ENCODE results near the gene GRIK4.

GRIK4 gene

DNA sequence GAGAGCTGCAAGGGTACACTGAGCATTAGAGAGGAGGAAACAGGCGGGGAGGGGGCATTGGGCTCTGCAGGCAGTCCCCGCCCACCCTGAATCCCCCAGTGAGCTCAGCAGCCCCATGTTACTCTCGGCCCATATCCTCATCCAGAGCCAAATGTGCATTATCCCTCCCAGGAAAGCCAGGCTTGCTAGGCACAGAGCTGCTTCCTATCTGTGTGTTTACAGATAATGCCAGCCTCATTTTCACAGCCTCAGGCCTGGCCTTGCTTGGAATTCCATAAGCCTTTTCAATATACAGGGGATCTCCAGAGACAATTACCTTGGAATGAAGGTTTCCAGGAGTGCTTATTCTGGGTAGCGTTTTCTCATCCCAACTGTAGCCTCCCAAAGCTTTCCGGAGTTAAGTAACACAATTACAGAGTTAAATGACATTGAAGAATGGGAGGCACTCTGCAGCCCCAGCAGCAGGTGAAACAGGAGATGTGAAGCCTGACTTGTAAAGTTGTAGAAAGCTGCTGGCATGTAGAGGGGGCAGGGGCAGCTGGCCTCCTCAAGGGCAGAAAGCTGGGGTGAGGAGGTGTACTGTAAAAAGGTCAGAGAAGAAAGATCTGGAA lies 420.9 kb downstream of the GRIK4 start:
- Histone ChIP-seq H3K4me1 (ENCODE audit: insufficient read depth, low read length, poor library complexity, severe bottlenecking) (no peaks in the 10 kb centered on the region), H3K27me3 (ENCODE audit: insufficient read depth, low read length, poor library complexity, severe bottlenecking) (no peaks in the 10 kb centered on the region), H3F3A (ENCODE audit: low read depth) (no peaks in the 10 kb centered on the region), H3K36me3 (ENCODE audit: insufficient read depth, low read length) (no peaks in the 10 kb centered on the region), H3K9me3 (ENCODE audit: insufficient read depth, low read depth, low read length) (no peaks in the 10 kb centered on the region), H3K9me2 (replicated peaks; ENCODE audit: low read depth, low read length) (no peaks in the 10 kb centered on the region), H3K4me2 (ENCODE audit: low read depth, low read length, poor library complexity, severe bottlenecking) (no peak overlapping the region), H3K4me3 (ENCODE audit: low read length, poor library complexity, severe bottlenecking) (no peak overlapping the region), H2AFZ (ENCODE audit: low read length) (no peak overlapping the region), H4K20me1 (ENCODE audit: insufficient read depth, low read length, poor library complexity, severe bottlenecking) (no peaks in the 10 kb centered on the region), H3K9ac (ENCODE audit: low read depth, low read length, poor library complexity, severe bottlenecking) (no peak overlapping the region), H3K79me2 (ENCODE audit: insufficient read depth, low read length) (no peaks in the 10 kb centered on the region)
- TF ChIP-seq, protein P1, sequence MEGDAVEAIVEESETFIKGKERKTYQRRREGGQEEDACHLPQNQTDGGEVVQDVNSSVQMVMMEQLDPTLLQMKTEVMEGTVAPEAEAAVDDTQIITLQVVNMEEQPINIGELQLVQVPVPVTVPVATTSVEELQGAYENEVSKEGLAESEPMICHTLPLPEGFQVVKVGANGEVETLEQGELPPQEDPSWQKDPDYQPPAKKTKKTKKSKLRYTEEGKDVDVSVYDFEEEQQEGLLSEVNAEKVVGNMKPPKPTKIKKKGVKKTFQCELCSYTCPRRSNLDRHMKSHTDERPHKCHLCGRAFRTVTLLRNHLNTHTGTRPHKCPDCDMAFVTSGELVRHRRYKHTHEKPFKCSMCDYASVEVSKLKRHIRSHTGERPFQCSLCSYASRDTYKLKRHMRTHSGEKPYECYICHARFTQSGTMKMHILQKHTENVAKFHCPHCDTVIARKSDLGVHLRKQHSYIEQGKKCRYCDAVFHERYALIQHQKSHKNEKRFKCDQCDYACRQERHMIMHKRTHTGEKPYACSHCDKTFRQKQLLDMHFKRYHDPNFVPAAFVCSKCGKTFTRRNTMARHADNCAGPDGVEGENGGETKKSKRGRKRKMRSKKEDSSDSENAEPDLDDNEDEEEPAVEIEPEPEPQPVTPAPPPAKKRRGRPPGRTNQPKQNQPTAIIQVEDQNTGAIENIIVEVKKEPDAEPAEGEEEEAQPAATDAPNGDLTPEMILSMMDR (conservative IDR thresholded peaks at IDR 0.05; ENCODE audit: low read length), result no peak
- no peak for TF ChIP-seq EZH2phosphoT487 (IDR thresholded peaks at IDR 0.05; ENCODE audit: borderline replicate concordance)

DNA sequence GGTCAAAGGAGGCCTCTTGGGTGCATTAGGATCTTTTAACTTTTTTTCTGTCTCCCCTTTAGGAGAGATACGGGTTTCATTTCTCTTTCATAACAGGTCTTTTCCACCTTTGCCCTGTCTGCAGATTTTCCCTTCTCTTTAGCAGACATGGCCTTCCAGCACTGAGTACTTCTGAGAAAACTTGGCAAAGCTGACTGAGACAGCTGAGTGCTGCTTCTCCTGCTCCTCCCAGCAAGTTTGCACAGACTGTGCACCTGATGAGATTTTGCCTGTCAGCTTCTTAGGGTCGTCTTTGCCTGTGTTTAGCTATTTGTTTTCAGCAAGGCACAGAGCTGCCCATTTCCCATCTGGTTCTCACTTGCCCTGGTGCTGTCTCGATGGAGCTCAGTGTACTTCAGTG lies 424.8 kb downstream of the GRIK4 start:
- Histone ChIP-seq H3K79me2 (ENCODE audit: insufficient read depth, low read length) (no peaks in the 10 kb centered on the region), H3K9me3 (ENCODE audit: insufficient read depth, low read depth, low read length) (no peaks in the 10 kb centered on the region), H3K4me3 (ENCODE audit: low read length, poor library complexity, severe bottlenecking) (no peak overlapping the region), H3K9me2 (replicated peaks; ENCODE audit: low read depth, low read length) (no peaks in the 10 kb centered on the region), H3K27me3 (ENCODE audit: insufficient read depth, low read length, poor library complexity, severe bottlenecking) (peaks cover 7% of the 10 kb centered on the region), H3K4me1 (ENCODE audit: insufficient read depth, low read length, poor library complexity, severe bottlenecking) (no peaks in the 10 kb centered on the region), H3F3A (ENCODE audit: low read depth) (no peaks in the 10 kb centered on the region), H3K9ac (ENCODE audit: low read depth, low read length, poor library complexity, severe bottlenecking) (no peak overlapping the region), H3K36me3 (ENCODE audit: insufficient read depth, low read length) (no peaks in the 10 kb centered on the region), H2AFZ (ENCODE audit: low read length) (no peak overlapping the region), H4K20me1 (ENCODE audit: insufficient read depth, low read length, poor library complexity, severe bottlenecking) (no peaks in the 10 kb centered on the region), H3K4me2 (ENCODE audit: low read depth, low read length, poor library complexity, severe bottlenecking) (no peak overlapping the region)
- TF ChIP-seq, protein P1 (conservative IDR thresholded peaks at IDR 0.05; ENCODE audit: low read length), result no peak
- no peak for TF ChIP-seq EZH2phosphoT487 (IDR thresholded peaks at IDR 0.05; ENCODE audit: borderline replicate concordance)

DNA sequence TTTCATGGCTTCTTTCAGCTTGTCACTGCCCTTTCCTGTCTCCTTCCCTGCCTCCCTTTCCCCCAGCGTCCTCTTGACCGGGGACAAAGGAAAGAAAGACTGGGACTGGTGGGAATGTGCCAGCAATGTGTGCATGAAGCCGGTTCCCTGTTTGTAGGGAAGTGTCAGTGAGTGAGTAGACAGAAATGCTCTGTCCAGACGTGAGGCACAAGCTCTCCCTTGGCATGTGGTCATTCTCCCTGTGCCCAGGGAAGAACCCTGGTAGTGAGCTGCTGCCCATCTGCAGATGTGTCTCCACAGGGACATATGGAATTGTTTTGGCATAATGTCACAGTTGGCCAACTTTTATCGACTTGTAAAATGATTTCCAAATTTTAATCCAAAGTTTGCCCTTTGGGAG lies 426.0 kb downstream of the GRIK4 start:
- Histone ChIP-seq H3K27me3 (ENCODE audit: insufficient read depth, low read length, poor library complexity, severe bottlenecking) (peaks cover 7% of the 10 kb centered on the region), H3K36me3 (ENCODE audit: insufficient read depth, low read length) (no peaks in the 10 kb centered on the region), H2AFZ (ENCODE audit: low read length) (no peak overlapping the region), H3K4me3 (ENCODE audit: low read length, poor library complexity, severe bottlenecking) (no peak overlapping the region), H4K20me1 (ENCODE audit: insufficient read depth, low read length, poor library complexity, severe bottlenecking) (no peaks in the 10 kb centered on the region), H3K9me3 (ENCODE audit: insufficient read depth, low read depth, low read length) (no peaks in the 10 kb centered on the region), H3F3A (ENCODE audit: low read depth) (no peaks in the 10 kb centered on the region), H3K9ac (ENCODE audit: low read depth, low read length, poor library complexity, severe bottlenecking) (no peak overlapping the region), H3K4me2 (ENCODE audit: low read depth, low read length, poor library complexity, severe bottlenecking) (no peak overlapping the region), H3K4me1 (ENCODE audit: insufficient read depth, low read length, poor library complexity, severe bottlenecking) (no peaks in the 10 kb centered on the region), H3K9me2 (replicated peaks; ENCODE audit: low read depth, low read length) (no peaks in the 10 kb centered on the region), H3K79me2 (ENCODE audit: insufficient read depth, low read length) (no peaks in the 10 kb centered on the region)
- TF ChIP-seq EZH2phosphoT487 (IDR thresholded peaks at IDR 0.05; ENCODE audit: borderline replicate concordance), result no peak
- TF ChIP-seq, protein P1 (conservative IDR thresholded peaks at IDR 0.05; ENCODE audit: low read length), result no peak
